GM12864 (cell line): ENCODE data around the gene FARP2.

Source experiments
- DNase-seq: peaks from one replicate; pipeline ENCODE4 v3.0.0-alpha.2; 2011; ENCODE audit warnings: low read depth
- H3K4me3 ChIP-seq: 2 replicates; pipeline ENCODE4 v1.5.1; 2011; ENCODE audit warnings: mild to moderate bottlenecking, low read depth, low read length, control low read depth
- CTCF ChIP-seq: IDR thresholded peaks from 2 replicates; pipeline ENCODE4 v1.5.1; 2011; ENCODE audit warnings: low read depth, mild to moderate bottlenecking, moderate library complexity, low read length, control low read depth, inconsistent platforms; ENCODE audit errors: missing control alignments

FARP2 gene

GRCh38 chr2:241466230-241466629, 110.1 kb downstream of the FARP2 start:
- DNase-seq, result no peak
- no peak for TF ChIP-seq CTCF
- no peak overlapping the region for H3K4me3 ChIP-seq

GRCh38 chr2:241467777-241468475, 111.8 kb downstream of the FARP2 start:
- no peak overlapping the region for H3K4me3 ChIP-seq
- TF ChIP-seq CTCF, result no peak
- DNase-seq, result no peak

DNA sequence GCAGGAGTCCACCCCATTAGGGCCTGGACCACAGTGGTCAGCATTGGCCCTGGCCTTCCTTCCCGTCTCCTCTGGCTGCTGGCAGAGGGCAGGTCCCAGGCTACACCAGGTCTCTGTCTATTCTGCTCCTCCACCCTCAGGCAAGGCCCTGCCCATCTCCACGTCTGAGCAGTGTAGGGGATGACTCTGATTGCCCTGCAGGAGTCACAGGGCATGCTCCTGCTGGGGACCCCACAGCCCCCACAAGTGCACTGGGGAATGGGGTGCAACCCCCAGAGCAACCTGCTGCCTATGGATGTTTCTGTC, 112.3 kb downstream of the FARP2 start:
- H3K4me3 ChIP-seq, result no peak overlapping the region
- TF ChIP-seq CTCF, result no peak
- DNase-seq, result no peak

DNA sequence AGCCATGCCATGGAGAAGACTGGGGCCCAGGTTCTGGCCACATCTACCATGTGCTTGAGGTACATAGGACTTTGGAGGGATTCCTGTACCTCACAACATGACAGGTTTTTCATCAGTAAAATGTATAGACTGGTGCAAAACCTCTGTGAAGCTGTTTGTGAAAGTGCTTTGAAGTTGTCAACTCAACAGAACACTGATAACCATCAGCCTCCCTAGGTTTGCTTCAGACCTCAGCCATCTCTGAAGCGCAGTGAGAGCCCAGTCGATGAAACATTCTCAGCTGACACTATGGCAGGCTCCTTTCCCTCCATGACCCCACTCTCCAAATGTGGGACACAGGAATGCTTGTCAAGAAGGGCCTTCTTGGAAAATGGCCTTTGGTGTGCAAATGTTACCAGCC, 113.7 kb downstream of the FARP2 start:
- H3K4me3 ChIP-seq, result no peak overlapping the region
- no peak for DNase-seq
- no peak for TF ChIP-seq CTCF

DNA sequence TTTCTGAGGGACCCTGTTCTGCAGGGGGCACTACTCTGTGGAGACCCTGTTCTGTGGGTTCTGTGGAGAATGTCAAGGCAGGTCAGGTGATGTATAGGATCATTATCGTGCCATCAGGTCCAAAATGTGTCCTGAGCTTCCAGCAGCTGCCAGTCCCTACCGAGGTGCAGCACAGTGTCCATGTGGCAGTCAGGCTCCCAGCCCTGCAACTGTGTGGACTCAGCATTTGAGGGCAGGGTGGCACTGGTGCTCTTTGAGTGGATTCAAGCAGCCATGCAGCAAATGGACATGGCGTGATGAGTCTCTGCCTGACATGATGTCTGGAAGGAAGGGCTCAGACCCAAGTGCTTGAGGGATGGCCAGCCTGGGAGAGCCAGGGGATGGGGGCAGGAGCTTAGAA, 117.3 kb downstream of the FARP2 start:
- DNase-seq, result no peak
- no peak for TF ChIP-seq CTCF
- no peak overlapping the region for H3K4me3 ChIP-seq

GRCh38 chr2:241475267-241475666, 119.2 kb downstream of the FARP2 start:
- no peak for DNase-seq
- no peak overlapping the region for H3K4me3 ChIP-seq
- TF ChIP-seq CTCF, result no peak

DNA sequence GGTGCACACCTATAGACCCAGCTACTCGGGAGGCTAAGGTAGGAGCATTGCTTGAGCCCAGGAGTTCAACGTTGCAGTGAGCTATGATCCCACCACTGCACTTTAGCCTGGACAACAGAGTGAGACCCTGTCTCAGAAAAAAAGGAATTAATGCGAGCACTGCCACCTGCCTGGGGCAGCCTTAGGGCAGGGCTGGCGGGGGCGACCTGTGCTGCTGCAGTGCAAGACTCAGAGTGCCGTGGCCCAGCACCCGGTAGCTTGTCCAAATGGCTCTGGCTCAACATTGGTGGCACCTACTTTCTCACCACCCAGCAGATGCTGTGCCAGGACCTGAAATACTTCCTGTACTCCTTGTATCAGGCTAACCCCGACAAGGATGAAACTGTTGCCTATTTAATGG, 122.1 kb downstream of the FARP2 start:
- H3K4me3 ChIP-seq, result no peak overlapping the region
- no peak for DNase-seq
- no peak for TF ChIP-seq CTCF
